ENCODE results near the gene DCXR. TPM values are rescaled to one million over a fixed set of nuclear protein-coding genes. Genes with fewer than 3 reads are reported as not detected.

DCXR gene
- total and polyA plus RNA-seq, 2 of the 13 experiments (the other 11 are each of a cell fraction or from before 2014, with no cell fraction given), result 287 to 311 TPM

GRCh38 chr17:82019690-82020571, 17.6 kb downstream of the DCXR start (continued):
- TF ChIP-seq ZNF678 (CRISPR knock-in tag; IDR thresholded peaks at IDR 0.05) (no peak), SNAI1 (CRISPR knock-in tag; IDR thresholded peaks at IDR 0.05; ENCODE audit: borderline replicate concordance) (0 out of 2 replicates have a peak, but pooled peaks have one; percentile 48), ZNF816 (CRISPR knock-in tag; IDR thresholded peaks at IDR 0.05; ENCODE audit: borderline replicate concordance) (no peak), ATM (IDR thresholded peaks at IDR 0.05; ENCODE audit: borderline replicate concordance) (no peak), RFXAP (CRISPR knock-in tag; IDR thresholded peaks at IDR 0.05; ENCODE audit: borderline replicate concordance) (no peak), IKZF5 (CRISPR knock-in tag; IDR thresholded peaks at IDR 0.05) (peak; percentile 38; the same call in 1 of the 2 replicates), CCAR2 (optimal IDR thresholded peaks at IDR 0.05; ENCODE audit: low read depth, low read length) (no peak), SRSF9 (IDR thresholded peaks at IDR 0.05; ENCODE audit: borderline replicate concordance, insufficient read depth, low read depth, low read length, poor library complexity, severe bottlenecking) (no peak), ZSCAN31 (CRISPR knock-in tag; IDR thresholded peaks at IDR 0.05; ENCODE audit: low read depth) (peak; percentile 75; the same call in 1 of the 2 replicates), HNF1B (CRISPR knock-in tag; IDR thresholded peaks at IDR 0.05) (0 out of 2 replicates have a peak, but pooled peaks have one; percentile 73), ZFYVE20 (CRISPR knock-in tag; IDR thresholded peaks at IDR 0.05; ENCODE audit: borderline replicate concordance, low read depth) (no peak), ZNF572 (CRISPR knock-in tag; IDR thresholded peaks at IDR 0.05) (0 out of 2 replicates have a peak, but pooled peaks have one; percentile 10), RAD21 (CRISPR knock-in tag; IDR thresholded peaks at IDR 0.05) (peak; percentile 83), ZSCAN25 (CRISPR knock-in tag; IDR thresholded peaks at IDR 0.05) (peak; percentile 67), TFDP2 (CRISPR knock-in tag; IDR thresholded peaks at IDR 0.05) (no peak; the same call in 1 of the 2 replicates), ZBTB10 (CRISPR knock-in tag; IDR thresholded peaks at IDR 0.05; ENCODE audit: borderline replicate concordance) (no peak), SRY (CRISPR knock-in tag; IDR thresholded peaks at IDR 0.05) (no peak), BCL3 (CRISPR knock-in tag; IDR thresholded peaks at IDR 0.05) (peak; percentile 59; the same call in 1 of the 2 replicates), PCBP1 (IDR thresholded peaks at IDR 0.05; ENCODE audit: borderline replicate concordance, low read depth, low read length) (peak; percentile 72), FOXK1 (CRISPR knock-in tag; IDR thresholded peaks at IDR 0.05; ENCODE audit: borderline replicate concordance, low read depth) (no peak)
